Measurements from ENCODE around the gene IER5L.

Gene IER5L

DNA sequence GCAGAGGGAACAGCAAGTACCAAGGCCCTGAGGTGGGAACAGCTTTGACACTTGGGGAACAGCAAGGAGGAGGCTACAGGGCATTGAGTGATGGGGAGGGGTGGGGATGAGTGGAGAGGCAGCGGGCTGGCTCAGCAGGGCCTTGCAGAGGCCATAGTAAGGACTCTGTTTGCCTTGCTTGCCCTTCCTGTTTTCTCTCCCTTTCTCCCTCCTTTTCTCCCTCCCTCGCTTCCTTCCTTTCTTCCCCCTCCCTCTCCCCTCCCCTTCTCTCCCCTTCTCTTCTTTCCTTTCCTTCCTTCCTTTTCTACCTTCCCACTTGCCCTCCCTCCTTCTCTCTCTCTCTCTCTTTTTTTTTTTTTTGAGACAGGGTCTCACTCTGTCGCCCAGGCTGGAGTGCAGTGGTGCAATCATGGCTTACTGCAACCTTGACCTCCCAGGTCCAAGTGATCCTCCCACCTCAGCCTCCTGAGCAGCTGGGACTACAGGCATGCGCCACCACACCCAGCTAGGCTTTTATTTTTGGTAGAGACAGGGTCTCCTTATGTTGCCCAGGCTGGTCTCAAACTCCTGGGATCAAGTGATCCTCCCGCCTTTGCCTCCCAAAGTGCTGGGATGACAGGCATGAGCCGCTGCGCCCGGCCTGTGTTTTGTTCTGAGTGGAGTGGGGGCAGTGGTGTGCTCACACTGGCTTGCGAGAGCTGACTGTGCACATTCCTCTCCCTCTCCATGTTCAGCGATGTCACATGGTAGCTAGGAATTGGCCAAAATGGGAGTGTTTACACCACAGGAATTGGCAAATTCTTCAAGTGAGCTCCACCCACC, 17.1 kb downstream of the IER5L start:
- no peak for FAIRE-seq

DNA sequence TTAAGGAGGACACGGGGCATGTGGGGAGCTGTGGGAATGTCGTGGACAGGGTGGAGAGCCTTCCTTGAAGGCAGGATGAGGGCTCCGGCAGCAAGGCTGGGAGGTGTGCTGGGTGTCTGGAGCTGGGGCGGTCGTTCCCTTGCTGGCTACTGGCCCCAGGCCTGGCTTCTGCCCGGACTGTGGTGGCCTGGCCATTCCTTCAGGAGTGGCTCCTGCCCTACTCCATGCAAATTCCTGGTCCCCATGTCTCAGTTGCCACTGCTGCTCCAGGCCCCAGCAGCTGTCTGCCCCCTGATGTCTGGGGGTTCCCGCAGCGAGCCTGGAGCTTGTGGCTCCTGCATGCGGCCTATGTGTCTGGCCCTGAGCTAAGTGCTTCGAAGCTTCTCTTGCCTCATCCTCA, 21.9 kb downstream of the IER5L start:
- FAIRE-seq = no peak

DNA sequence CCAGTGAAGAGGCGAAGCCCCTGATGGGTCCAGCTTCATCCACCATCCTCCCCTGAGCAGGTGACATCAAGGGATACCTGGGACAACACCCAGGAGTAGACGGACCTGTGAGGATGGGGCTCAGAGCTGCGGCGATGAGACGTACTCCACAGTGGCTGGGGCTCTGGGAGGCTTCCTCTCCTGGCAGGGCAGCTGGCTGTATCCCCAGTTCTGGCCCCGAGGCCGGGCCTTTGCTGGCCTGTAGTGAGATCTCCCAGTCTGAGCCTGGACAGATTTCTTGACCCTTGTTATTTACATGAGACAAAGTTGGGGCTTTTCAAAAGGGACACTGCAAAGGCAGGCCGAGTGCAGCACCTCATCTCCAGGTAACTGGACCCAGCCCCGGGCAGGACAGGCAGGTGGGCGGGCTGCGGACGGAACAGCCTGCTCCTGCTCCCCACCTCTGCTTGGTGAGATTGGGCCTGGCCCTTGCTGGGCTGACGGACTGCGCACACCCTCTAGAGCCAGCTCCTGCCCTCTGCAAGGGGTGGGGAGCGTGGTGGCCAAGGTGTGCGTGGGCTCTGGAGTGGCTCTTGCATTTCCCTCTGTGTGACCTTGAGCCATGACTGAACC, 23.1 kb downstream of the IER5L start:
- no peak for FAIRE-seq

DNA sequence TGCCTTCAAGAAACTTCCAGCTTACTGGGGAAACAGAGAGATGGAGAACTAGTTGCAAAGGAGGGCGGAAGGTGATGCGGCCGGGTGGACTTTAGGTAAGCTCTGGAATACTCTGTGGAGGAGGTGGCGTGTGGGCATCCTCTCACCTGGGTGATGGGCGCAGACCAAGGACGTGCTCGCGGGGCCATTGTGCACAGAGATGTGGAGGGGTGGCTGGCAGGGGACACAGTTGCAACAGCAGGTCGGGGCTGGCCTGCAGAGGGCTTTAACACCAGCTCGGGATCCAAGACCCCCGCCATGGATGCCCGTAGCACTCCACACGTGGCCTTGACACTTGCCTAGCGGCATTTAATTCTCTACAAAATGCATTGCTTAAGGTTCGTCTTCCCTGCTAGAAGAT, 26.6 kb downstream of the IER5L start:
- FAIRE-seq = no peak

DNA sequence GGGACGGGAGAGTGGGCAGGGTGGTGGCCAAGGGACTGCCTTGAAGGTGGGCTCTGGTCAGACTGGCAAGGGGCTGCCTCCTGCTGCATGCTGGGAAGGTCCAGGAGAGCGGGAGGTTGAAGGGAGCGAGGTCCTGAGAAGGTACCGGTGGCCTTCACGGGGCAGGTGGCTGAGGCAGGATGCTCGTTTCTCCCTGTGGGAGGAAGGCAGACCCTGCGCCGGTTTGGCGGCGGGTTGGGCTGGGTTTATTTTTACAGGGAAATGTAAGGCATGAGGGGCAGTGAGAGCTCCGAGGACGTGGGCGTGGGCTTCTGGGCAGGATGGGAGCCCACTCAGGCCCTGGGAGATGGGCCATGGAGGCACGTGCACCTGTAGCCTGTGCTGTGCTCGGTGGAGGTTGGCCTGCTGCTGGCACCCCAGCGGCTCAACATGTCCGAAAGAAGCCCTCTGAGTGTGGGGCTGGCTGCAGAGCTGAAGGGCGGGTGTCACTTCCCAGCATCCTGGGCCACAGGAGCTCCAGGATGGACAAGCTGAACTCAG, 27.3 kb downstream of the IER5L start:
- no peak for FAIRE-seq

DNA sequence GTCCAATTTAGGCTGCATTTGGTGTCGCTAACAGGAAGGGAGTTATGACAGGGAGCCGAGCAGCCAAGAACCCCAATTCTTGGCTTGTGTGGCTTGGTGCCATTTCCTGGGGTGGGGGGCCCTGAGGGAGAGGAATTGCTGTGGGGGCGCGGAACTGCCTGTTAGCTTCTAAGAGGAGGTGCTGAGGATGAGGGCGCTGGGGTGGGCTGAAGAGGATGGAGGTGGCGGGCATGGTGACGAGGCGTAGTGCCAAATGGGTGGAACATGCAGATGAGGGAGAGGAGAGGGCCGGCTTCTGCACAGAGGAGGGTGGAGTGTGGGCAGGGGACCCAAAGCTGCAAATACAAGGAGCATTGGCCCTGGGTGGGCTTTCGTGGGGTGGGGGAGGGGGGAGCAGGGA, 27.9 kb downstream of the IER5L start:
- no peak for FAIRE-seq

DNA sequence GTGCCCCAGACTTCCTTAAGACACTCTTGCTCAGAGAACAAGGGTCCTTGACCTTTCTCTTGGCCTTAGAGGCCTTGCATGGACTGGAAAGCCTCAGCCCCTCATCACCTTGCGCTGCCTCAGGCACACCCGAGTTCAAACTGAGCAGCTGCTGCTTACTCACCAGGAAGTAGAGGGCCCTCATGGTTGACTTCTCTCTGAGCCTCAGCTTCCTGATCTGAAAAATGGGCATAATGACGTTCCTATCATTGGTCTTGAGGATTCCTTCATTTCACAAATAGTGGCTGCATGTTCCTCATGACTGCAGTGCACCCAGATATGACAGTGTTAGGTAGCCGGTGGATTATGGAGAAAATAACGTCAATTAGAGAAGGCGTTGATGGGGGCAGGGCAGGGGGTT, 28.6 kb downstream of the IER5L start:
- FAIRE-seq = no peak

DNA sequence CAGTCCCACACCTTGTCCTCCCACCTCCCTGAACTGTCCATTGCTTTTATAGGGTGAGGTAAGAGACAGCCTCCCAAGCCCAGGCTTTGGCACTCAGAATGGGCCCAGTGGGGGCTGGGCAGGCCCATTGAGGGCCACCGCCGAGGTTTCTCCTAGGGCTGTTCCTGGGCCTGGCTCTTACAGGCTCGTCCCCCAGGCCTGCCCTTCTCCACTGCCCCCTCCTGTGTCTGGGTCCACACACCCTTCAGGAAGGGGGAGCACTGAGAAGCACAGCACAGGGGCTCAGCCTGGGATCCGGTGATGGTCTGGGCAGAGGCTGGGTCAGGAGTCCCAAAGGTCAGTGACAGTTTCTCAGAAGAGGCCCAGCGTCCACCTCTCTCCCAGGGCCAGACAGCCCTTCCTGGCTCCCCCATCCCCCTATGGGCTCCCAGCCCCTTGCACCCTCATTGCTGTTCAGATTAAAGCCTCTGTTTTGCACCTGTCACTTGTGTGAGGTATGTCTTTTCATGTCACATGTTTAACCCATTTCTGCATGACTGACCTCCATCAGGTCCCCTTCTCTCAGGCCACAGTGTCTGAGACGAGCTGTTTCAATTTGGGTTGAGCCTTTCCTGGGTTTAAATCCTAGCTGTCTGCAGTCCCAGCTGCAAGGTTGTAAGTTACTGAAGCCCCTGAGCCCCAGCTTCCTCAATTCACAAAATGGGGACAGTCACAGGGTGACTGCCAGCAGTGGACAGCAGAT, 29.4 kb downstream of the IER5L start:
- no peak for FAIRE-seq

DNA sequence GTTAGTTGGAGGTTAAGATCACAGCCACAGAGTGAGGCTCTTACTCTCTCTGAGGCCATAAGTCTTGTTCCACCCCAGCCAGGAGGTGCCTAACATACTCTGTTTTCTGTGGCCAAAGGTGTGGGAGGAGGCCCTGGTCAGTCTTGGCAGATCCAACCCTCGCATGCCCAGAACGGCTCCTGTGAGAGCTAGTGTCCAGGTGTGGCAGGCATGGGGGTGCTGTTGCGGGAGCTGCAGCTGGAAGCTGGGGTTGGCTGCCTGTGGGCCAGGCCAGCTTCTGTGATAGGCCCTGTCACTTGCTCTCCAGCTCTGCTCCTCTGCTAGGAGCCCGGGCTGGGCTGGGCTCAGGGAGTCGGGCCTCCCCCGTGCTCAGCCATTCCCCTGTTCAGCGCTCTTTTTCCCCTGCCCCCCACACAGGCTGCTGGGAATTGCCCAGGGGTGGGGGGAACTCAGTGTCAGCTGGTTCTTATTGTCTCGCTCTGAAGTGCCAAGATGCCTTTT, 31.6 kb downstream of the IER5L start:
- no peak for FAIRE-seq

DNA sequence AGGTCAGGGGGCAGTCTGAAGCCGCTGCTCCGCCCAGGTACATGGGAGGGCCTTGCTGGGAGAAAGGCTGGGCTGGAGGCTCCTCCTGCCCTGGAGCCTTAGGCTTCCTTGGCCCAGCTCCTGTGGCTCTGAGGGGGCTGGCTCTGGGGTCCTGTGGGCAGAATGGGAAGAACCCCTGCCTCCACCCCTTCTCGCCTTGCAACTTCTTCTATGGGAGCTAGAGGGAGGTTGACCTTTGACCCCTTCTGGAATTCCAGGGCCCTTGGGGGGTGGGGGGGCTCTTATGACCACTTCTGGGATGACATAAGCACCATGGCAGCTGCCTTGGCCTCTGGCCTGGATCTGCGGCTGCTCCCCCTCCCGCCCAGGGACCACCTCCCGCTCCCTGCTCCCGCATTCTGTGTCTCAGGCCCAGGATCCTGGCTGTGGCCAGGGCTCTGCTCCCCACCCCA, 32.2 kb downstream of the IER5L start:
- FAIRE-seq = no peak

DNA sequence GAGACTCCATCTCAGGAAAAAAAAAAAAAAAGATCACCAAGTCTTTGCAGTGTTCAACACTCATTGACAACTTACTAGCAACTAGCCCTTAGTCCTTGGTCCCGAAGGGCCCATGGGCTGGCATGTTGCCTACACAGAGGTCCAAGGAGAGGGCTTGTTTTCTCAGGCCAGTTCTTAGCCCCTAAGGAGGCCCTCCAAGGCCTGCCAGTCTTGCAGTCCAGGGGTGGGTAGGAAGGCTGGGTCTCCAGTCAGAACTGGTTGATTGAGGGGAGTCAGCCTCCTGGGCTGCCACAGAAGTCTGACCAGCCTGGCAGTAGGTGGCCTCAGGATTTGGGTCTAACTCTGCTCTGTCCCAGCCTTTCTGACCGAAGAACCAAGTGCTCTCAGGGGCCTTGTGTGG, 32.7 kb downstream of the IER5L start:
- FAIRE-seq = no peak

DNA sequence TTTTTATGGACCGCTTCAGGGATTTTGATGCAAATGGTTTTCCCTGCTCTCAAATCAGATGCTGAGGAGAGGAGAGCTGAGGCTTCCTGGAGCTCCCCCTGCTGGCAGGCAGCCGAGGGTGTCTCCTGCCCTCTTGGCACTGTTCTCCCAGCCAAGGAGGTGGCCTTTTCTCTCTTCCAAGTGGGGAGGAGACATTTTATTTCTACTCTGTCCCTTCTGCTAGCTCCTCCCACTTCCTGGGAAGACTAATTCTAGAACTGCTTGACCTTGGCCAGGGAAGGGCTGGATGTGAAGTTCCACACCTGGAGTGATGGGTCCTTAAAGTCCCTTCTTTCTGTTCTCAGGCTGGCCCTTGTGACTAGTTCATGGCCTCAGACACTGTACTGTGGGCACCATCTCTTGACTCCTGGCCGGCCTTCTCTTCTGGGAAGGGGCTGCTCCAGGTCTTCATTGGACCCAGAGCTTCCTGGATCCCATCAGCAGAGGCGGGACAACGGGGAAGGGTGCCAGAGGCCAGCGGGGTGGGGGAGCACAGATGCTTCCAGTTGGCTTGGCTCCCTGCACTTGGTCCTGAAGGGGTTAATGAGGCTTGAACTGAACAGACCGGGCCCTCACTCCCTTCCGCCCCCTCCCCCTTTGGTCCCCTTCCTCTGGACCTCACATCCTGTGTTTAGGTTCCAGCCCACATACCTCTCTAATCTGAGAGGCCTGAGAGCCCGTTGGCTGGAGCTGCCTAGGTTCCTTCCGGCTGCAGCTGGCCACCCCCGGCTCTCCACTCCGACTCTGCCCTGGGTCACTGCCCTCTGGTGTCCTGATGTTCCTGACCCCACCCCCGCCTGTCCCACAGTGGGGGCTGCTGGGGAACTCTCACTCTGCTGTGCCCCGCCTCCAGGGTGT, 34.8 kb downstream of the IER5L start:
- FAIRE-seq = no peak

DNA sequence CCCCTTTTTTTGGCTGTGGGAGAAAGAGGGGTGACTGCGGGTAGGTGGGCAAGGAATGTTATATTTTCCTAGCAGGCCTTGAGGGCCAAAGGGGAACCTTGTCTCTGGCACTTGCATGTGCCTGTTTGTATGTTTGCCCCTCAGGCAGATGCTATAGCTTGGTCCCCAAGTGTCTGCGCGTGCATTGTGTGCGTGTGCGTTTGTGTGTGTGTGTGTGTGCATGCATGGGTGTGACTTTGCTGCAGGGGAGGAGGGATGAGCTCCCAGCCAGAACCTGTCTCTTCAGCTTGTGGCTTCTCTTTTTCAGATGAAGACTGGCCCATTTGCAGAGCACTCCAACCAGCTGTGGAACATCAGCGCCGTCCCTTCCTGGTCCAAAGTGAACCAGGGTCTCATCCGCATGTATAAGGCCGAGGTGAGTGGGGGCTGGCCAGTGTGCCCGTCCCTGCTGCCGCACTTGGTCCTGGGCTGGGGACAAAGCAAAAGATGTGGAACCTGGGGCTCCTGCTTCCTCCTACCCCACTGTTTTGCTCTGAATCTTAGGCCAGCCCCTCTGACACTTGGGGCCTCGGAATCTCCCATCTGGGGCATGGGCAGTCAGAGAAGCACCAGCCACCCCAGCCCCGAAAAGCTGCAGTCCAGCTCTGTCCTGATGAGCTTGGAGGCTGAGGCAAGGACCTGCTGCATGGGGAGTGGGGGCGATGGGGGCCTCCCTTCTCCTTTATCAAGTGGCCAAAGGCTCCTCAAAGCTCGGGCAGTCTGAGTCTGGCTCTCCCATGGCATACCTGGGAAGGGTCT, 35.7 kb downstream of the IER5L start:
- no peak for FAIRE-seq

DNA sequence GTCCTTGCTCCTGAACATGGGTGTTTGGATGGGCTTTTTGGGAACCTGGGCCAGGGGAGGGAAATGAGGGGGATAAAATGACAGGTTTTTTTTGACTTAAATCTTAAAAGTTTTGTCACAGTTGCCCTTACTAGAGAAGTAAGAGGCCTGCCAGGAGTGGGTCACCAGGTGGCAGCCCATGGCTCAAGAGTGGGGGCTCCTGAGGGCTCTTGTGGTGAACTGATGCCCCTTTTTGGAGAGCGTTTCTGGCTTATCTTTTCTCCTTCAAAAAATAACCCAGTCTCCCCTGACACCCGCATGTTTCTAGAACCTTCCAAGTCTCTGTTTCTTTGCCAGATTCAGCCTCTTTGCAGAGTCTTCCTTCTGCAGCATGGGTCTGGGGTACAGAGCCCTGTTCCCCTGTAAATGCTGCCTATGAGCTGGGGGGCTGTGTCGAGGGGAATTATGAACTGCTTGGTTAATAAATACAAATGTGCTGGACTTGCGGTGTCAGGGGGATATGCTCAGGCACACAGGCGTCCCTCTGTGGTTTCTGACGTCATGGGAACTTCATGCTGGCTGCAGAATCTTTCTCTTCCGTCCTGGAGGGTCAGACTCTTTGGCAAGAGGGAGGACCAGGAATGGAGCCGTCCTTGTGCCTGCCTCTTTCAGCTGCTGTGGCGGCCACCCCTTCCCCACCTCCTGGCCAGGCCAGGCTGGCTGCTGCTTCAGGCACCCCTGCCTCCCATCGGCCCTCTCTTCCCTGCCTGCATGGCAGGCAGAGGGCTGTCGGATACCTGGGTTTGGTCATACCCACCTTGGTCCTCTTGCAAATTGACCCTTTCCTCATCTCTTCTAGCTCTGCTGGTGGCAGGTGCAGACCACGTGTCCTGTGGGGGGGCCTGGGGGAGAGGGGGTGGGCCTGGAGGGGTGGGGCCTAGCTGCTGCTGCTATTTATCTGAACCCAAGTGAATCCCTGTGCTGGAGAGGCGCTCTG, 36.7 kb downstream of the IER5L start:
- FAIRE-seq = no peak

DNA sequence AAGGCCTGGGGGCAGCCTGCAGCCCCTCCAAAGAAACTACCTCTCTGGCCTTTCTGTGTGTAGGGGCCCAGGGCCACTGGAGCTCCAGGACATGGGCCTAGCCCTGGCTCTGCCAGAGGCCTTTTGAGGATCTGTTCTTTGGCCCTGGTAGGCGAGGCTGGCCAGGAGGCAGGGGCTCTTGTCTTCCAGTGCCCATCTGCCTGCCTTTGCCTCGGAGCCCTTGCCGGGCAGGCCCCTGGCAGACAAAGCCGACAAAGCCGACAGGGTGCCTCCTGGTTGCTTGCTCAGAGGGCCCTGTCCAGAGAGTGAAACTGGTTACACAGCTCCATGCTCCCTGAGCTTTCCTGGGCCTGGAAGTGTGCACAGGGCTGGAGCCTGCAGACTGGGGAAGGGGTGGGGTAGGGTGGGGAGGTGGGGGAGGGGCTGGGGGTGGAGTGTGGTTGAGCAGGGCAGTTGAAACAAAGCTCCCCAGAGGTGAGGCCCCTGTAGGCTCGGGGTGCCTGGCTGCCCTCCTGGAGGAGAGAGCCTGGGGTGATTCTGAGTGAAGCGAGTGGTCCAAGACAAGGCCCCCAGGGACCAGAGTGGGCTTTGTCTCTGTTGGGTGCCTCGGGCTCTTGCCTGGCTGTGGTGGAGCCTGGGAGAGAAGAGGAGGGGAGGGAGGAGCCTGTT, 37.5 kb downstream of the IER5L start:
- no peak for FAIRE-seq

DNA sequence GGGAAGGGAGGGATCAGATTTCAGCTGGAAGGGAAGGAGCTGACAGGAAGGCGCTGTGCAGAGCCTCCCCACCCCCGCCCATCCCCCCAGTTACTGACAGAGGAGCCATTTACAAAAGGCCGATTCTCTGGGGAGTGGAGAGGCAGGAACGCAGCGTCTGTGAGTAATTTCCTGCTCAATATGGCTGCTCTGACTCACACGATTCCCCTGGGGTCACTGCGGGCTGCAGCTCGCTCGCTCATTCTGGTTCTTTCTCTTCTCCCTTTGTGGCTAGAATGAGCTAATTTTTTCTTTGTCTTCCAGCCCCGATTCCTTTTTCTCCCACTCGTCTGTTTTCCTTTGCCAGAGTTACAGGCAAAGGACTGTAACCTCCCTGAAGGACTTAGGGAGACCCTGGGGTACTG, 38.1 kb downstream of the IER5L start:
- FAIRE-seq = no peak

DNA sequence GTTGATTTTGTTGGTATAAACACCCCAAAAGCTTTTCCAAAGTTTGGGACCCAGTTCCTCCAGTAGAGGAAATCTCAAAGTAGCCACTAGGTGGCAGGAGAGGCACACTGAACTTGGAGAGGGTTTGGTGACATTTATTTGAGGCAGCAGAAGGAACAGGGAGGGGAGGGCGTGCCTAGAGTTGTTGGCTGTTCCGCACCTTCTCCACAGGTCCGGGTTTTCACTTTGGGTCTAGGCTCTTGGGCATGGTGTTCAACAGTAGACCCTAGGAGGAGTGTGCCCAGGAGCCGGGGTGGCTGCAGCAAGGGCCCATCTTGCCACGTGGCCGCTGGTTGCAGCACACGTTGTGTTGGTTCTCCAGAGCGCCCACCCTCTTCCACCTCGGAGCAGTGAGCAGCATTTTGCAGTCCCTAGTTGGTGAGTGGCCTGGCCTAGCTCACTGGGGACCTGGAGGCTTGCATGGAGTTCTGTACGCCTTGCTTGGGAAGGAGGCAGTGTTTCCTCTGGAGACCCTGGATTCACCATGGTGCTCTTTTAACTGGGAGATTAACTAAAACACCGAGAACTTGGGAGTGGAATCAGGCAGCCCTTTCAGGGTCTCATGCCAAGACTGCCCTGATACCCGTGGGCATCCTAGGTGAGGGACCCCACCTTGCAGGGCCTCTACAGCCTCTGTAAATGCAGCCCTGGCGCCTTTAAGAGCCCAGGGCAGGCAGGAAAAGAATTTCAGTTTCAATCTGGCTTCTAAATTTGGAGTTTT, 38.6 kb downstream of the IER5L start:
- FAIRE-seq = no peak

DNA sequence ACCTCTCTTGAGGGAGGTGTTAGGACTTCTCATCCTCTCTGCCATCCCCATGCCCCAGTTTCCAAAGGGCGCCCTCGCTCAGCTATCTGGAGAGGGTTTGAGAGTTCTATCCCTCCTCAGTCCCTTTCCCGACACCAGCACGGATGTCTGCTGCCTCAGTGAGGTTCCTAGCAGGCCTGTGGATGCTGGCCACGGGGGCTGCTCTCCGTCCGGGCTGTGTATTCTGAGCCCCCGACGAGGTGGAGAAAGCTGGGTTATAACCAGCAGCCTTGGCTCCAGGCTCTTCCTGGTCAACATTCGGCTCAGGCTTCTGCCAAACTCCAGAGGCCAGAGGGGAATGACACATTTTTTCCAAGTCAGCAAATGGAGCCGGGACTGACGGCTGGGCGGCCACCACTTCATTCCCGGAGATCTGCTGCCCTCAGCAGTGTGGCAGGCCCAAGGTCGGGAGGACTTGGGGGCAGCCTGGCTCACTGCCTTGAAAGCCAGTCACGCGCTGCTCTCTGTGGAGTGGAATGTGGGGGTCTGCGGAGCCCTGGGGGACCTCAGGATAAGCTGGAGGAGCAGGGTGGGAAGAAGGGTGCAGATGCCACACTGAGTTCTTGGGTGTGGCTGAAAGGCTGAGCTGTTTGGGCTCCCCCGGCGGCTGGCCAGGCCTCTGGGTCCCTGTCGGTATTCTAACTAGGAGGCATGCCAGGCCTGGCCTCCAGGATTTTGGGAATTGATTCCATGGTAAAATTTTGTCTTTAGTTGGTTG, 39.4 kb downstream of the IER5L start:
- no peak for FAIRE-seq
